COLO668 (cell line): ENCODE data around the gene CFAP410.
A peak's percentile ranks its signal among the peaks of the same experiment; 100 is the strongest.

ENCODE experiments used
- DNase-seq: peaks from one replicate; lab custom pipeline; 2025; ENCODE audit not compliant: unreplicated experiment; lab: John Stamatoyannopoulos, UW

CFAP410 gene

GRCh38 chr21:44318489-44319285 is 20.5 kb downstream of the CFAP410 start:
- no peak for DNase-seq

DNA sequence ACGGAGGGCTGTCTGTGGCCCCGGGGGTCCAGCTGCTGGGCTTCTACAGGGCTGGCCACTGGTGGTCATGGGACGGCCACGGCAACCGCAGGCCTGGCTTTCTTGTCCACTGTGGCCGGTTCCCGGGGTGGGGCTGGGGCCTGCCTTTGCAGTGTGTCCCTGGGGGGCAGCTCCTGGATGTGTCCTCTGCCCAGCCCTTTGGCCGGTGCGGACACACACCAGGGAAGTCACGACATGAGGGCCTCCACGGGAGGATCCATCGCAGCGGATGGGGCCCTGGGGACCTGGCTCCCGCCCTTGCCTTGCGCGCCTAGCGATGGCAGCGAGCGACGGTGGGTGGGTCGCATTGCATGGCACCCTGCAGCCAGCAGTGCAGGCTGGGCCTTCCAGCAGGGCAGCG is 21.3 kb downstream of the CFAP410 start:
- DNase-seq = no peak

DNA sequence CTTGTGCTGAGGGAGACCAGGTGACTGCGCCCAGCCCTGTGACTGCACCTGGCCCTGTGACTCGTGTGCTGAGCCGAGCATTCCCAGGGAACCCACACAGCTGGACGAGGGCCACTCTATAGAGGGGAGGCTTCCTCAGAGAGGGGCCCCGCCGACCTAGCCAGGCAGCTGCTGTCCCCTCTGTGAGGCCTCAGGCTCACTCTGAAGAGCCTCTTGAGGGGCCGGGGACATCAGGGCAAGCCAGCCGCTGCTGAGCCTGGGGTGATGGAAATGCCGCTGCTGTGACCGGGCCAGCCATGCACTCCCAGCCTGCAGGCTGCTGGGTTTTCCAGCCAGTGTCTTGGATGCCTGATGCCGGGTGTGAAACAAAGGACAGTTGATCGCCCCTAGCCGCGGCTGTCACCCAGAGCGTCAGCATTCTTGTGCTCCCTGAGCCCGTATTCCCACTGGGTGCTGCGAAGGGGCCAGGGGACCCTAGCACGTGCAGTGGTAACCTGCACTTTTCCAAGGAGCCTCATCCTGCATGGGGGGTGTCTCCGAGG is 21.9 kb downstream of the CFAP410 start:
- DNase-seq = no peak

- DNase-seq = no peak
These were observed 22.8 kb downstream of the CFAP410 start for GRCh38 chr21:44316277-44316900.

- no peak for DNase-seq
These were observed 23.4 kb downstream of the CFAP410 start for GRCh38 chr21:44315691-44316203.

- DNase-seq = no peak
These were observed 24.6 kb downstream of the CFAP410 start for GRCh38 chr21:44314561-44314960.

DNA sequence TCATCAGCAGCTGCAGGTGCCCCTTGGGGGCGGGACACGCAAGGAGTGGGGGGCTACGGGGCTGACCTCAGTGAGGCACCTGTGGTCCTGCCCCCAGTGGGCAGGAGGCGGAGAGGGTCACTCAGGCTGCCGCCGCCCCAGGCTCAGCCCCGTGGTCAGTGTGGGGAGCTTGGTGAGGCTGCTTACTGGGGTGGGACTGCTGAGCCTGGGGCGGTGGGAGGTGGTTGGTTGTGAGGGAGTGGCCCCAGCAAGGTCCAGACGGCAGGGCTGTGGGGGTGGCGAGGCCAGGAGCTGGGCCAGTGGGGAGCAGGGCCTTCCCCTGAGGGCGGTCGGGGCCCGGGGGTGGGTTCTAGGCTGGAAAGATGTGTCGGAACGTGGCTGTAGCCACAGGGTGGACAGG is 25.1 kb downstream of the CFAP410 start:
- no peak for DNase-seq

- no peak for DNase-seq
These were observed 25.7 kb downstream of the CFAP410 start for GRCh38 chr21:44313451-44313850.

DNA sequence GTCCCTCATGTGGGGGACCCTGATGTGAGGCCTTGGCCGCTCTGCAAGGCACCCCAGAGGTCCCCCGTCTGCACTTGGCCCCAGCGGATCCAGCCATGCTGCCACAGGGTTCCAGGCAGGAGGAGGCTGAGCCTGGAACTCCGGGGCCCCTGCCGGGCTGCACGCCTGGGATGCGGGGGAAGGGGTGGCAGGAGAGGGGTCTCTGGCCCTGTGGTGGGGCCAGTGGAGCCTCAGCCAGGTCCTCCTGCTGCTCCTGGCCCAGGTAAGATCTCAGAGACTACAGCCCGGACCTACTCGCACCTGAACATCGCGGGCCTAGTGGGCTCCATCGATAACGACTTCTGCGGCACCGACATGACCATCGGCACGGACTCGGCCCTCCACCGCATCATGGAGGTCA is 26.5 kb downstream of the CFAP410 start:
- no peak for DNase-seq

GRCh38 chr21:44312089-44312488 is 27.1 kb downstream of the CFAP410 start:
- DNase-seq = no peak

- DNase-seq = no peak
These were observed 28.3 kb downstream of the CFAP410 start for GRCh38 chr21:44310628-44311507.

DNA sequence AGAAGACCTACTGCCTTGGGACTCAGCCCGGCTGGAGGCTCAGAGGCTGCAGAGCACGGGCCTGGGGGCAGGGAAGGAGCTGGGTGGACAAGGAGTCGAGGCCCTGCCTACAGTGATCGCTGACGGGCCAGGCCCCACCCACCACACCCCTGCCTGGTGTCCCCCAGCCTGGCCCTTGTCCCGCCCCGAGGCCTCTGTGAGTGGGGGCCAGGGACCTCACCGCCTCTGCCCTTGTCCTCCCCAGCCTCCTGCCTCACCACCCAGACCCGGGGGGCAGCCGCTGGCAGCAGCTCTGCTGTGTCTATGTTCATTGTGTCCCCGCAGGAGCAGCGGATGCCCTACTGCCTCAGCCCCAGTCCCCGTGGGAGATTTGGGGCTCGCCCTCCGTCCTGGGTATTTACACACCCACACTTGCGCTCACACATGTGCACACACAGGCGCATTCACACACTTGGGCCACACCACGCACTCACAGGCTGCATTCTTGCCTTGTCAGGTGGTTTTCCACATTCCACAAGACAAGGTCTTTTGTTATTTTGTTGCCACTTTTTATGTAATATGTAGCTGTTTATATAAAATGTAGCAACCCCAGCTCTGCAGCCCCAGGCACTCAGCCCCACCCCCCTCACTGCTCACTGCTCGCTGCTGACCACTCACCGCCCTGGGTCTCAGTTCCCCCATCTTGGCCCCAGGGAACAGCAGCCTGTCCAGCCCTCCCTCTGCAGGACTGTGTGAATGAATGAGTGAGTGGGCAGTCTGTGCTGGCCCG is 32.1 kb downstream of the CFAP410 start:
- DNase-seq = no peak

DNA sequence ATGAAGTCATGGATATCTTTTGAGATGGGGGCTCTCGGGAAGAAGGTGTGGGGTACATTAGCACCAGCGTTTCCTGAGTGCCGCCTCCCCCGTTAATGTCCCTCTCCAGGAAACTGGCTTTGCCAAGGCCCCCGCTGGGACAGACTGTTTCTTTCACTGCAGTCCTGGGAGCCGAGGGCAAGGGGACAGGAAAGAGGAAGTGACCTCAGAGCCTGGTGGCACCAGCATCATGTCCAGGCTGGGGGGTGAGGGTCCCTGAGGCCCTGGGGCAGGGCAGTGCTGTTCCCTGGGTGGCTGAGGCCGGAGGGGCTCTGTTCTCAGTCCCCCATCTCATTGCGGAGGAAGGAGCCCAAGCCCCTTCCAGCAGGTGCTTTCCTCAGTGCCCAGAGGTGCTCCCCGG is 33.5 kb downstream of the CFAP410 start:
- DNase-seq = no peak

DNA sequence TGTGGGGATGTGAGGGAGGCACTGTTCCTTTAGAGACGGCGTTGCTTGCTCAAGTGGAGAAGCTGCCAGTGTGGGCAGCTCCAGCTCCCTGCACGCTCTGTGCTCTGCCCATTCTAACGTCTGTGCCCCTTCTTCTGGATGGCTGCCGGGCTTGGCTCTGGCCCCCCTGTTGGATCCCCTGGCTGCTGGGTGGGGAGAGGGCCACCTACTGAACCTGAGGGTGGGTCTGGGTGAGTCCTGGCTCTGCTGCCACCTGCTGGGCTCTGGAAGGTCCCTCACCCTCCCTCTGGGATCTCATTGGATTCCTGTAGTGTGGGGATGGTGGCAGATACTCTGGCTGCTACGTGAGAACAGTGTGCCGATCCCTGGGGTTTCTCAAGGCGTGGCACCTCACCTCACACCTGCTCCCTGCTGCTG is 34.3 kb downstream of the CFAP410 start:
- DNase-seq = peak; percentile 67

GRCh38 chr21:44304011-44304616 is 35.1 kb downstream of the CFAP410 start:
- no peak for DNase-seq

DNA sequence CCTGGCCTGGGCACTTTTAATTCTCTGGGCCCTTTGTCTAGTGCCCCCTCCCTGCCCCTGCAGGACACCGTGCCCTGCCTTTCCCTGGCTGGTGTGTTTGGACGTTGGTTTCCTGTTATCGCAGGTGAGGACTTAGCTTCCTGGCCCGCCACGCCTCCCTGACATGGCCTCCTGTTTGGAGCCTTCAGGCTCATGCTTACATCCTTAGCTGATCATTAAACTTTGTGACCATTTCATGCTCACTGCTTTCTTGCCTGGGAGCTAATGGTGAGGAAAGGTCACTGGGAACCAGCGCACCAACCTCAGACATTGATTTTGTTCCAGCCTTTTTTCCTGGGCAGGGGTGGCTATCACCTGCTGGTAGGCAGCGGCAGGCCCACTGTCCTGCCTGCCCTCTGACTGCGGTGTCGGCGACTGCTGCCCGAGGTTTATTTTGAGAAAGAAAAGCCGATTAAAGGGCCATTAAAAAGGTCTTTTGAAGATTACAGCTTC is 35.7 kb downstream of the CFAP410 start:
- DNase-seq = peak; percentile 48

GRCh38 chr21:44302573-44303401 is 36.4 kb downstream of the CFAP410 start:
- DNase-seq = peak; percentile 36

DNA sequence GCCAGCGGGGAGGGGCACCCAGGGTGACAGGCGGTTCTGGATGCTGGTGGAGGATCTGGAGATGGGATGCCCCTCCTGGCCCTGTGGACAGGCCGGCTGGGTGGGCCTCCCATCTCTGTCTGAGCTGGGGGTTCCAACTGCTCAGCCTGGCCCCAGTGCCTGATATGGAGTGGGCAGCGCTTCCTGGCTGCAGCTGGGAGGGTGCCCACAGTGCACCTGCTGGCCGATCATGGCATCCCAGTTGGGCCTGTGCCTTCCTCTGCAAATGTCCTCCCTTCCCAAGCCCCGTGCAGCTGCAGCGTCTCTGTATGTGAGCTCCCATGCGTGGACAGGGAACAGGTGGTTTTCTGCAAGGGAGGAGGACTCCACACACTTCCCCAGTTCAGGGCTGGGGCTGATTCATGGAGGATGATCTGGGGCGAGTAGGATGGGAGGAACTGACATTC is 37.2 kb downstream of the CFAP410 start:
- peak; percentile 85 for DNase-seq

DNA sequence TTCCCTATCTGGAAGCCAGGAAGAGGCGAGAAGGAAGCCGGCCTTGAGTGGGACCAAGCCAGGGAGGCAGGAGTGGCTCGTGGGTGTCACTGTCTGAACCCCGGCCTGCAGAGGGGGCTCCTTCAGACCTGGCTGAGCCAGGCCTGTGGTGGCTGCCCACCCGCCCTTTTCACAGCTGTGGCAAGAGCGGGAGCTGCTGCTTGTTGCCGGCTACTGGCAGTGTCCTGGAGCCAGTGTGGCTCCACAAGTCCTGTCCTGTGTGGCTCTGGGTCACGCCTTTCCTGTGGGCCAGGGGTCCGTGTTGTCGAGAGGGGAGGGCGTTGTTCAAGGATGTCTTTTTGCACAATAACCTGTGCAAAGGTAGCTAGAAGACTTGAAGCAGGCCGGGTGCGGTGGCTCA is 38.0 kb downstream of the CFAP410 start:
- no peak for DNase-seq
